Measurements from ENCODE around the gene UQCR11.

UQCR11 gene

DNA sequence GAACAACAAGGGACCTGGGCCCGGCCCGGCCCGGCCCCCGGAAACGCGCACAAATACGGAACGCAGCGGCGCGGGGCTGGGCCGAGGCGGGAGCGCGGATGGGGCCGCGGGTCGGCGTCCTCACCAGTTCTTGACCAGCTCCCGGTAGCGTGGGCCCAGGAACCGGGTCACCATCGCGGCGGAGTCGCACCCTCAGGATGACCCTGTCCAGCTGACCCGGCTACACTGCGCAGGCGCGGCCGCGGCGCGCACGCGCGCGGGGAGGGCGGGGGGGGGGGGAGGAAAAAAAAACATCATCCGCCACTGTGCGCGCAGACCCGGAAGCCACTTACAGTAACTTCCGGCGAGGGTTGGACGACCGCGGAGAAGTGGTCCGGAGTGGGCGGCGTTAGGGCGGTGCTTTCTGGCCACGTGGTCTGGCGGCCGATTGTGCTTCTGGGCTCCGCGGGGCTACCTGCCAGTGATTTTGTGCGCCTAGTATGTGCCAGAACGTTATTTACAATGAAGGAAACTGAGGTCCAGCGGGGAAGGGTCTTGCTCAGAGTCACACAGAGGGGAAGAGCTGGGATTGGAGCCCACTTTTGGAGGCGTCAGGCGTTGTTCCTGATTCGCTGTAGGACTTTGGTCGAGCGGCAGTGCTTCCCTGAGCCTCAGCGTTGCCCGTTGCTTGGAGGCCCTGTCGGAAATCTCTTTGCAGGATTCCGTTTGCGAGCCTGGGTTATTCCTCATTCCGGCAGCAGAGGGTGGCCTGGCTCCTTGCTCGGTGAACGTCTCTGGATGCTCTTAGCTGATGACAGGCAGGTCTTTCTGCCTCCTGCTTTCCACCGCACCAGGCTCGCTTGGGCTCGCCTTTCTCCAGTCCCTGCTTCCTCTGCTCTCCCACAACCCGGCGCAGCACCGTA, at the start of gene UQCR11:
Gene UQCR11 (minus strand): TSS at position 227 of the 902 bp plus-strand sequence. CDS start 53 bp downstream, at position 174.
- Mint-ChIP-seq H3K27ac (ENCODE audit: low read depth) (peak within 1 kb of the TSS; percentile 95), H3K4me3 (peak within 1 kb of the TSS; percentile 97), H3K9me3 (no peaks in the 10 kb centered on the region), H3K27me3 (no peaks in the 10 kb centered on the region), H3K4me1 (peaks cover 43% of the 10 kb centered on the region), H3K36me3 (ENCODE audit: insufficient read depth) (peaks cover 25% of the 10 kb centered on the region)
- peak; percentile 79 to 86 for DNase-seq (ENCODE audit: low spot score in 2 of 2)
- ATAC-seq (replicated peaks; ENCODE audit: extremely low read depth, poor library complexity, severe bottlenecking), result peak; percentile 85

- DNase-seq (ENCODE audit: low spot score in 2 of 2), result no peak
- no peak for ATAC-seq (replicated peaks; ENCODE audit: extremely low read depth, poor library complexity, severe bottlenecking)
- H3K4me1 Mint-ChIP-seq, result peaks cover 13% of the 10 kb centered on the region
- peaks cover 22% of the 10 kb centered on the region for H3K27me3 Mint-ChIP-seq
- no peaks in the 10 kb centered on the region for H3K9me3 Mint-ChIP-seq
- no peak overlapping the region for H3K27ac Mint-ChIP-seq (ENCODE audit: low read depth)
- H3K4me3 Mint-ChIP-seq, result peak overlapping the region; percentile 42
- H3K36me3 Mint-ChIP-seq (ENCODE audit: insufficient read depth), result peaks cover 20% of the 10 kb centered on the region
These were observed 49.0 kb upstream of the UQCR11 start for GRCh38 chr19:1654178-1654792.

GRCh38 chr19:1653300-1653628, 48.0 kb upstream of the UQCR11 start:
- H3K36me3 Mint-ChIP-seq (ENCODE audit: insufficient read depth), result peaks cover 20% of the 10 kb centered on the region
- DNase-seq (ENCODE audit: low spot score in 2 of 2), result no peak
- peak overlapping the region; percentile 75 for H3K4me3 Mint-ChIP-seq
- no peak for ATAC-seq (replicated peaks; ENCODE audit: extremely low read depth, poor library complexity, severe bottlenecking)
- H3K27me3 Mint-ChIP-seq, result peaks cover 12% of the 10 kb centered on the region
- peak overlapping the region; percentile 83 for H3K27ac Mint-ChIP-seq (ENCODE audit: low read depth)
- peaks cover 17% of the 10 kb centered on the region for H3K4me1 Mint-ChIP-seq
- no peaks in the 10 kb centered on the region for H3K9me3 Mint-ChIP-seq

DNA sequence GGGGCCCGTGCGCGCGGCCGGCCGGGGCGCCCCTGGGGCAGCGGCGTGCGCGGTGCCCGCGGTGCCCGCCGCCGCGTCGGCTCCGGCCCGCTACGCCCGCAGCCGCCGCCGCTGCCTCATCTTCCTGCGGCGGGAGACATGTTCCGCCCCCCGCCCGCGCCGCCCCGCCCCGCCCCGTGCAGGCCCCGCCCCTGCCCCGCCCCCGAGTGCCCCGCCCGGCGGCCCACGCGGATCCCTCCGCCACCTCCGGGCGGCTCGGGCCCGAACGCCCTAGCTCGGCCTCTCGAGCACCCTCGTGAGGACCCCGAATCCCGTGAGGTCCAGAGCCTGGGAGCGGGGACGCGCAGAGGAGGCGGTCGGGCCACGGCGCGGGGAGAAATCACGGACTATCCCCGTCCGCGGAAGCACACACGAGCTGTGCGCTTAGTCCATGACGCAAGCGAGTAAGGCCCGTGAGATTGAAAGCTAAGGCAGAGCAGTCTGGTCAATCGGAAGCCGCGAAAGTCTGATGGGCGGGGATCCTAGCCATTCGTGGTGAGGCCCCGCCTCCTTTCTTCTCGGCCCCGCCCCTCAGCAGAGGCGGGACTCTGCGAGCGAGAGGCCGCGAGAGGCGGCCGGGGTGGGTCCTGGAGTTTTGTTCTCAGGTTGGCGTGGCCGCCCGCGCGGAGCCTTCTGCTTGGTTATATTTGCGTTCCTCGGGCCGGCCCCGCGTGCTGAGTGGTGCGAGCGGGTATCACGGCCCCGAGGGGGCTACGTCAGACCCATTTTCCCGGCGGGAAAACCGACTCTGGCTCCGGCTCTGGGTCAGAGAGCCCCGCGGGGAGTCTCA, 47.4 kb upstream of the UQCR11 start, which contains the start of gene TCF3:
Gene TCF3 (minus strand): TSS at position 145 of the 829 bp plus-strand sequence. CDS start 2,367 bp downstream, outside the sequence.
- peaks cover 12% of the 10 kb centered on the region for H3K27me3 Mint-ChIP-seq
- H3K36me3 Mint-ChIP-seq (ENCODE audit: insufficient read depth), result peaks cover 22% of the 10 kb centered on the region
- DNase-seq (ENCODE audit: low spot score in 2 of 2), result peak; percentile 98 to 99
- no peaks in the 10 kb centered on the region for H3K9me3 Mint-ChIP-seq
- H3K27ac Mint-ChIP-seq (ENCODE audit: low read depth), result peak within 1 kb of the TSS; percentile 96
- peaks cover 17% of the 10 kb centered on the region for H3K4me1 Mint-ChIP-seq
- peak within 1 kb of the TSS; percentile 87 for H3K4me3 Mint-ChIP-seq
- peak; percentile 92 for ATAC-seq (replicated peaks; ENCODE audit: extremely low read depth, poor library complexity, severe bottlenecking)

DNA sequence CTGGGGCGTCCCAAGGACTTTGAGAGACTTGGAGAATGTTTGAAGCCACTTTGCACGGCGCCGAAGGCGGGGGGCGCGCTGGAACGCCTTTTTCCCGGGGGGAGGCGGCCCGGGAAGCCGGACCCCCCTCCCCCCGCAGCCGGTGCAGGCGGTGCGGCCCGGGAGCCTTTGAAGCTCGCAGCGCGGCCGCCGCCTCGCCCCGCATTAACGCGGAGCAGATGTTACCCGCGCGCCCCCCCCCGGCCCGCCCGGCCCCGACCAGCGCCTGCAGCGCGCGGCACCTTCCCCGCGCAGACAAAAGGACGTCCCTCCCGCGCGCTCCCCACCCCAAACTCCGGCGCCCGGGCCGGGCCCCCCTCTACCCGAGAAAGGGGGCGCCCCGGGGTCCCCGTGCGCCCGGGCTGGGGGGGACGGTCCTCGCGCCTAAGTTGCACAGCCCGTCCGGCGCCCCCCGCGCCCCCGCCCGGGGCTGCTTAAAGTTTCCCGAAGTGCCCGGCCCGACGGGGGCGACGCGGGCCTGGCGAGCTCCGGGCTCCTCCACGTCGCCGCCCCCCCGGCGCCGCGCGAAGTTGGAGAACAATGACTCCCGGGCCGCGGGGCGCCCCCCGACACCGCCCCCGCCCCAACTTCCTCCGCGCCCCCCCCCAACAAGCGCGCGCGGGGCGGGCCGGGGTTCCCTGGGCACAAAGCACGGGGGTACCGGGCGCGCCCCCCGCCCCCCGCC, 46.5 kb upstream of the UQCR11 start:
- Mint-ChIP-seq H3K36me3 (ENCODE audit: insufficient read depth) (peaks cover 23% of the 10 kb centered on the region), H3K4me3 (peak overlapping the region; percentile 87), H3K9me3 (no peaks in the 10 kb centered on the region), H3K27ac (ENCODE audit: low read depth) (peak overlapping the region; percentile 96), H3K27me3 (peaks cover 2% of the 10 kb centered on the region), H3K4me1 (peaks cover 17% of the 10 kb centered on the region)
- ATAC-seq (replicated peaks; ENCODE audit: extremely low read depth, poor library complexity, severe bottlenecking), result no peak
- DNase-seq (ENCODE audit: low spot score in 2 of 2), result no peak

- Mint-ChIP-seq H3K9me3 (no peaks in the 10 kb centered on the region), H3K4me1 (peaks cover 24% of the 10 kb centered on the region), H3K4me3 (peak overlapping the region; percentile 87), H3K36me3 (ENCODE audit: insufficient read depth) (peaks cover 24% of the 10 kb centered on the region), H3K27me3 (no peaks in the 10 kb centered on the region), H3K27ac (ENCODE audit: low read depth) (peak overlapping the region; percentile 96)
- ATAC-seq (replicated peaks; ENCODE audit: extremely low read depth, poor library complexity, severe bottlenecking) (peak; percentile 5), DNase-seq (ENCODE audit: low spot score in 2 of 2) (peak; percentile 47 to 66)
These were observed 45.6 kb upstream of the UQCR11 start for GRCh38 chr19:1650650-1651567.

DNA sequence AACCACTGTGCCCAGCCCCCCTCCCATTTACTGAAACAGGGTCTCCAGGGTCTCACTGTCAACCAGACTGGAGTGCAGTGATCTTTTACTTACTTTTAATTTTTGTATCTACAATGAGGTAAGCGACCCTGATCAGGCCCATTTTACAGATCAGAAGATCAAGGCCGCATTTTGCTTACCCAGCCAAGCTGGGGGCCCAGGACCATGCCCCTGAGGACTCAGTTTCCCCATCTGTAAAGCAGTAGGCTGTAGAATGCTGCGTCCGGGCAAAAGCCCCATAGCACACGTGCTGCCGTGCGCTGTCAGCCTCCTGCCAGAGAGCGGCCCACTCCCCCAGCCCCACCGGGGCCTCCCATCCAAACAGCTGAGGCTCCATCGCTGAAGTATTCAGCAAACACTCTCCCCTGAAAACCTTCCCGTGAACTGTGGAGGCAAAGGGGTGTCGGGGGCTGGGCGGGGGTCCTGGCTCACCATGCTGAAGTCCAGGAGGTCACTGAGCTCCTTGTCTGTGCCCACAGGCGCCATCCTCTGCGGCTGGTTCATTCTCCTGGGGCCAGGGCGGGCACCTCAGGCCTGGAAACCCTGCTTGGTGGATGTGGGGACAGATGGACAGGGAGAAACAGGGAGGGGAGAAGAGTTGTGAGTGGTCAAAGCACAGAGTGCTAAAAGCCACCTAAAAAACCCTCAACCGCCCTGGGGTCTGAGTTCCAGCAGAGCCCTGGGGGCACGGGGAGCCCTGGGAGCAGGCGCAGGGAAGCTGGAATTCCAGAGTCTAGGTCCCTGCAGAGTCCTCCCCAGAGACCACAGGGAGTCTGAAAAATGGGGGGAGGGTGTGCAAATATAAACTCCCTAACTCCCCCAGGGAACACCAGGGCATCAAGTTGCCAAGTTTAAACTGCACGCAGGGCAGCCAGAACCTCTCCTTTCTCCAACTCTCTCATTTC, 44.7 kb upstream of the UQCR11 start:
- Mint-ChIP-seq H3K4me1 (peaks cover 31% of the 10 kb centered on the region), H3K4me3 (peak overlapping the region; percentile 87), H3K36me3 (ENCODE audit: insufficient read depth) (peaks cover 27% of the 10 kb centered on the region), H3K27ac (ENCODE audit: low read depth) (peak overlapping the region; percentile 96), H3K9me3 (no peaks in the 10 kb centered on the region), H3K27me3 (no peaks in the 10 kb centered on the region)
- ATAC-seq (replicated peaks; ENCODE audit: extremely low read depth, poor library complexity, severe bottlenecking), result no peak
- DNase-seq (ENCODE audit: low spot score in 2 of 2), result no peak

- H3K27ac Mint-ChIP-seq (ENCODE audit: low read depth), result peak overlapping the region; percentile 19
- DNase-seq (ENCODE audit: low spot score in 2 of 2) (no peak), ATAC-seq (replicated peaks; ENCODE audit: extremely low read depth, poor library complexity, severe bottlenecking) (no peak)
- H3K9me3 Mint-ChIP-seq, result no peaks in the 10 kb centered on the region
- peaks cover 27% of the 10 kb centered on the region for H3K36me3 Mint-ChIP-seq (ENCODE audit: insufficient read depth)
- peaks cover 31% of the 10 kb centered on the region for H3K4me1 Mint-ChIP-seq
- H3K27me3 Mint-ChIP-seq, result no peaks in the 10 kb centered on the region
- no peak overlapping the region for H3K4me3 Mint-ChIP-seq
These were observed 43.8 kb upstream of the UQCR11 start for GRCh38 chr19:1648920-1649541.

GRCh38 chr19:1648459-1648849, 43.2 kb upstream of the UQCR11 start:
- no peak overlapping the region for H3K27ac Mint-ChIP-seq (ENCODE audit: low read depth)
- no peaks in the 10 kb centered on the region for H3K27me3 Mint-ChIP-seq
- H3K9me3 Mint-ChIP-seq, result no peaks in the 10 kb centered on the region
- no peak for ATAC-seq (replicated peaks; ENCODE audit: extremely low read depth, poor library complexity, severe bottlenecking)
- no peak for DNase-seq (ENCODE audit: low spot score in 2 of 2)
- peaks cover 27% of the 10 kb centered on the region for H3K36me3 Mint-ChIP-seq (ENCODE audit: insufficient read depth)
- H3K4me1 Mint-ChIP-seq, result peaks cover 31% of the 10 kb centered on the region
- no peak overlapping the region for H3K4me3 Mint-ChIP-seq
